Measurements from ENCODE around the gene KSR1. TPM values are rescaled to one million over a fixed set of nuclear protein-coding genes. Genes with fewer than 3 reads are reported as not detected.

The KSR1 gene
- total and polyA plus RNA-seq, 2 of the 8 experiments (the other 6 are each of a cell fraction or from before 2014, with no cell fraction given): 14.1 to 34.7 TPM

DNA sequence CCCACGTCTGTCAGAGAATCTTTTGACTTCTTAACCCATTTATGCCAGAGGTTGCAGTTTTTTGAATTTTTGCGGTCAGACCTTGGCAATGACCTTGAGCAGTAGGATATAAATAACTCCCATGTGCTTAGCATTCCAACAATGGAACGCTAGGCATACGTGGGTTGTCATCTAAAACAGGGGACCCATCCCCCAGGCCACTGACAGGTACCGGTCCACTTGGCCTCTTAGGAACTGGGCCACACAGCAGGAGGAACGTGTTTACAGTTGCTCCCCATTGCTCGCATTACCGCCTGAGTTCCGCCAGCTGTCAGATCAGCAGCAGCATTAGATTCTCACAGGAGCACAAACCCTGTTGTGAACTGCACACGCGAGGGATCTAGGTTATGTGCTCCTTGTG is 97.9 kb downstream of the KSR1 start:
- Histone ChIP-seq H3K4me1 (replicated peaks in 1 of 4; ENCODE audit: control insufficient read depth in 3 of 4, insufficient read depth in 4 of 4, low read length in 3 of 4) (peaks cover 0 to 3% (median 0%) of the 10 kb centered on the region in 4 experiments; a peak in 2 of 7 replicates), H2BK120ac (replicated peaks; ENCODE audit: low read depth, low read length) (no peak overlapping the region), H3K56ac (replicated peaks; ENCODE audit: insufficient read length, low read depth, low read length) (no peak overlapping the region), H3K4me3 (ENCODE audit: extremely low read depth in 1 of 4, insufficient read depth in 2 of 4, low read depth in 3 of 4, low read length in 4 of 4) (no peak overlapping the region), H3K27ac (ENCODE audit: low read depth, low read length) (no peak overlapping the region), H2AK5ac (ENCODE audit: low read depth, low read length) (no peak overlapping the region), H4K91ac (replicated peaks; ENCODE audit: insufficient read length, low read length) (no peak overlapping the region), H2BK12ac (ENCODE audit: low read depth, low read length) (no peak overlapping the region), H2BK5ac (ENCODE audit: low read depth, low read length) (no peak overlapping the region), H3K79me1 (ENCODE audit: low read depth, low read length) (peaks cover 13% of the 10 kb centered on the region), H2BK20ac (ENCODE audit: low read length) (no peak overlapping the region), H3K4ac (replicated peaks; ENCODE audit: insufficient read length, low read depth, low read length) (no peak overlapping the region), H3K9me3 (ENCODE audit: insufficient read depth in 2 of 2, low read depth in 1 of 2, low read length in 1 of 2) (no peaks in the 10 kb centered on the region; a peak in 1 of 4 replicates), H2BK15ac (ENCODE audit: low read length) (no peak overlapping the region), H3K36me3 (ENCODE audit: control insufficient read depth in 2 of 4, insufficient read depth in 4 of 4, low read length in 3 of 4) (no peaks in the 10 kb centered on the region; a peak in 2 of 8 replicates), H4K8ac (ENCODE audit: extremely low read depth, insufficient read depth, low read length) (no peak overlapping the region), H3K18ac (ENCODE audit: extremely low read depth, low read length) (no peak overlapping the region), H3K79me2 (ENCODE audit: control insufficient read depth in 1 of 2, insufficient read depth in 2 of 2, low read length in 2 of 2) (no peaks in the 10 kb centered on the region; a peak in 1 of 4 replicates), H3K27me3 (replicated peaks in 1 of 4; ENCODE audit: control insufficient read depth in 3 of 4, extremely low read depth in 1 of 4, insufficient read depth in 3 of 4, low read length in 3 of 4) (no peaks in the 10 kb centered on the region), H3K4me2 (ENCODE audit: insufficient read depth in 1 of 2, low read depth in 2 of 2, low read length in 2 of 2) (no peak overlapping the region), H3K23me2 (ENCODE audit: low read depth, low read length) (no peaks in the 10 kb centered on the region), H3K9ac (replicated peaks in 1 of 4; ENCODE audit: extremely low read depth in 1 of 4, low read depth in 3 of 4, low read length in 3 of 4) (no peak overlapping the region), H3K23ac (ENCODE audit: insufficient read length) (no peak overlapping the region), H3K14ac (ENCODE audit: insufficient read length) (no peak overlapping the region), H4K5ac (ENCODE audit: insufficient read length, low read depth, low read length) (no peak overlapping the region), H2AFZ (ENCODE audit: low read length) (no peak overlapping the region), H4K20me1 (replicated peaks in 1 of 2; ENCODE audit: control insufficient read depth in 1 of 2, insufficient read depth in 2 of 2, low read length in 2 of 2) (peaks cover 0 to 3% of the 10 kb centered on the region in 2 experiments)
- POLR2A ChIA-PET (ENCODE audit: partially characterized antibody): no interaction called here
- DNase-seq (ENCODE audit: low read depth in 1 of 2, low spot score in 2 of 2) (no peak), FAIRE-seq (no peak)
- CTCF ChIA-PET (ENCODE audit: partially characterized antibody): interaction anchor here (1.0 to 1.2 kb wide), 2 partner anchors 13 to 22 kb away, joined by 3 read pairs; no protein-coding TSS in a partner anchor
- 95% methylated on average over 11 of the region's 11 CpGs; no CpG with 5 or more reads in 1 of the 2 experiments for WGBS, 2 experiments (ENCODE audit: extremely low coverage in 1 of 2, insufficient coverage in 1 of 2, insufficient read length in 1 of 2, insufficient replicate concordance in 2 of 2, low coverage in 1 of 2, low lambda C conversion rate in 2 of 2, missing lambda C conversion rate in 1 of 2)
- TF ChIP-seq, protein P1, sequence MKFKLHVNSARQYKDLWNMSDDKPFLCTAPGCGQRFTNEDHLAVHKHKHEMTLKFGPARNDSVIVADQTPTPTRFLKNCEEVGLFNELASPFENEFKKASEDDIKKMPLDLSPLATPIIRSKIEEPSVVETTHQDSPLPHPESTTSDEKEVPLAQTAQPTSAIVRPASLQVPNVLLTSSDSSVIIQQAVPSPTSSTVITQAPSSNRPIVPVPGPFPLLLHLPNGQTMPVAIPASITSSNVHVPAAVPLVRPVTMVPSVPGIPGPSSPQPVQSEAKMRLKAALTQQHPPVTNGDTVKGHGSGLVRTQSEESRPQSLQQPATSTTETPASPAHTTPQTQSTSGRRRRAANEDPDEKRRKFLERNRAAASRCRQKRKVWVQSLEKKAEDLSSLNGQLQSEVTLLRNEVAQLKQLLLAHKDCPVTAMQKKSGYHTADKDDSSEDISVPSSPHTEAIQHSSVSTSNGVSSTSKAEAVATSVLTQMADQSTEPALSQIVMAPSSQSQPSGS (IDR thresholded peaks at IDR 0.05; ENCODE audit: low read length): no peak
- TF ChIP-seq SUZ12 (IDR thresholded peaks at IDR 0.05; ENCODE audit: low read length) (no peak), SP2 (IDR thresholded peaks at IDR 0.05; ENCODE audit: low read length) (no peak), SIX5 (IDR thresholded peaks at IDR 0.05; ENCODE audit: low read depth, low read length) (no peak), JUN (IDR thresholded peaks at IDR 0.05; ENCODE audit: low read depth, low read length) (no peak), POLR2A (IDR thresholded peaks at IDR 0.05; ENCODE audit: control extremely low read depth in 1 of 2, low read depth in 2 of 2, low read length in 2 of 2) (no peak), BRCA1 (IDR thresholded peaks at IDR 0.05; ENCODE audit: low read depth, low read length) (no peak), TEAD4 (IDR thresholded peaks at IDR 0.05; ENCODE audit: low read depth, low read length) (no peak), FOSL1 (IDR thresholded peaks at IDR 0.05; ENCODE audit: insufficient read depth, low read depth, low read length) (no peak), SIN3A (conservative IDR thresholded peaks at IDR 0.05 in 1 of 2, IDR thresholded peaks at IDR 0.05 in 1 of 2; ENCODE audit: low read depth in 1 of 2, low read length in 2 of 2) (no peak), SRF (IDR thresholded peaks at IDR 0.05; ENCODE audit: low read depth, low read length) (no peak), TAF7 (optimal IDR thresholded peaks at IDR 0.05; ENCODE audit: borderline replicate concordance, low read depth, low read length) (no peak), TAF1 (IDR thresholded peaks at IDR 0.05; ENCODE audit: low read depth, low read length) (no peak)

All from H1 (cell line).